Kidney (tissue), 14 donors: ENCODE measurements around the gene MREG. TPM values are rescaled to one million over a fixed set of nuclear protein-coding genes. Genes with fewer than 3 reads are reported as not detected.

ENCODE experiments used
- DNase-seq, 5 donors: peaks; one replicate each; pipeline ENCODE4 v3.0.0-alpha.2; 2013 to 2020
- FAIRE-seq: peaks from 2 replicates; lab custom pipeline; 2012; peaks lifted over from hg19 to GRCh38; lab: Jason Lieb, UNC
- H3K27ac ChIP-seq, 2 donors: one replicate each; pipeline ENCODE4 v1.7.0; 2013; ENCODE audit warnings: low read depth in 2 of 2, low read length in 2 of 2, inconsistent platforms in 1 of 2
- H3K27me3 ChIP-seq: one replicate; pipeline ENCODE4 v1.7.1; 2013; ENCODE audit warnings: low read length, inconsistent platforms; ENCODE audit not compliant: control insufficient read depth, insufficient read depth
- H3K36me3 ChIP-seq, 3 donors: one replicate each; pipeline versions ENCODE4 v1.7.0 to v1.7.1; 2013; ENCODE audit warnings: low read length in 3 of 3, control low read depth in 1 of 3, inconsistent platforms in 1 of 3; ENCODE audit not compliant: insufficient read depth in 3 of 3, control insufficient read depth in 2 of 3
- H3K4me1 ChIP-seq, 3 donors: one replicate each; pipeline versions ENCODE4 v1.7.0 to v1.7.1; 2013; ENCODE audit warnings: low read length in 3 of 3, inconsistent platforms in 1 of 3, low read depth in 1 of 3; ENCODE audit not compliant: control insufficient read depth in 2 of 3, insufficient read depth in 2 of 3
- H3K4me3 ChIP-seq, 3 donors: one replicate each; pipeline versions ENCODE4 v1.7.0 to v1.8.1; 2013; ENCODE audit warnings: low read length in 3 of 3, control low read depth in 1 of 3, inconsistent platforms in 1 of 3
- H3K9ac ChIP-seq, 3 donors: one replicate each; pipeline versions ENCODE4 v1.7.0 to v1.7.1; 2013; ENCODE audit warnings: low read length in 3 of 3, control low read depth in 1 of 3, inconsistent platforms in 1 of 3
- H3K9me3 ChIP-seq, 3 donors: one replicate each; pipeline versions ENCODE4 v1.7.0 to v1.7.1; 2013; ENCODE audit warnings: low read length in 3 of 3, control low read depth in 1 of 3, inconsistent platforms in 1 of 3; ENCODE audit not compliant: control insufficient read depth in 2 of 3, insufficient read depth in 1 of 3
- intact Hi-C: fragments of 100-400 bp; cut with DNase I; formaldehyde crosslinking; loops from one replicate; pipeline ENCODE4 v1.11.1; 2022
- polyA plus RNA-seq: library from polyadenylated mRNA; stranded (reverse); fragments of 350-450 nt; fragmentation: Illumina TruSeq; extraction: RNeasy Lipid Tissue Mini Kit (QIAGEN cat#74804); gene quantifications from one replicate; pipeline ENCODE4 v1.2.3, GENCODE V29; 2014; ENCODE audit warnings: low read depth, low replicate concordance; ENCODE audit not compliant: insufficient read depth
- total RNA-seq: library from RNA; stranded (reverse); fragmentation: NEBNext Ultra II Directional; extraction: Animal tissue kit (Norgen Biotek cat#: 25700); gene quantifications from one replicate; pipeline ENCODE4 v1.2.1, GENCODE V29; 2021
- TF ChIP-seq, protein P1 (sequence below): IDR thresholded peaks from 3 replicates; pipeline ENCODE4 v1.5.1; 2012; ENCODE audit warnings: mild to moderate bottlenecking, moderate library complexity, borderline replicate concordance; ENCODE audit not compliant: insufficient read depth; ENCODE audit errors: extremely low read depth
- donor health status: control.
- donor health status: control.
- donor health status: control.
- donor health status: control.
- donor health status: control.
- donor health status: DM: yes; HTN: yes; CAD: no.
- donor health status: Normal renal cell carcinoma (clear cell type).

MREG gene
- total and polyA plus RNA-seq, 2 donors from 2014 or later, result 3.6 to 16.7 TPM

DNA sequence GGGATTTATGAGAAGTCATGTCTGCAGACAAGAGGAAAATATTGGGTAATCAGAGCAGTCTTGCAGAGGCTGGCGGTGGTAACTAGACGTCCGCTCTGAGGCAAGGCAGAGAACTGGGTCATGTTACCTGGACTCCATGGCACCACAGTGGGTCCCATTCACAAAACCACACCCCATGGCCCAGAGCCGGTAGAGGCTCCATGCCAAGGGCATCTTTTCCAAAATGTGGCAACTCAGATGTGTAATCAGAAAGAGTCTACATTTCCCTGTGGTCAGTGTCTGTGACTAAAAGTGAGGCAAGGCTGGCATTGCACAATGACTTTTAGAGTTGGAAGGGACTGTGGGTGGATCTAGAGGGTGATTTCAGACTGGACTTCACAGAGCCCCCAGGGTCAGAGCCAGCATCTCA is 113.1 kb downstream of the MREG start:
- DNase-seq, result no peak
- no peak for FAIRE-seq
- Histone ChIP-seq H3K4me3 (no peak overlapping the region), H3K4me1 (no peaks in the 10 kb centered on the region), H3K27me3 (no peaks in the 10 kb centered on the region), H3K9me3 (no peaks in the 10 kb centered on the region), H3K27ac (no peak overlapping the region), H3K36me3 (no peaks in the 10 kb centered on the region), H3K9ac (no peak overlapping the region)
- intact Hi-C loops, result no loop called here
- TF ChIP-seq, protein P1, sequence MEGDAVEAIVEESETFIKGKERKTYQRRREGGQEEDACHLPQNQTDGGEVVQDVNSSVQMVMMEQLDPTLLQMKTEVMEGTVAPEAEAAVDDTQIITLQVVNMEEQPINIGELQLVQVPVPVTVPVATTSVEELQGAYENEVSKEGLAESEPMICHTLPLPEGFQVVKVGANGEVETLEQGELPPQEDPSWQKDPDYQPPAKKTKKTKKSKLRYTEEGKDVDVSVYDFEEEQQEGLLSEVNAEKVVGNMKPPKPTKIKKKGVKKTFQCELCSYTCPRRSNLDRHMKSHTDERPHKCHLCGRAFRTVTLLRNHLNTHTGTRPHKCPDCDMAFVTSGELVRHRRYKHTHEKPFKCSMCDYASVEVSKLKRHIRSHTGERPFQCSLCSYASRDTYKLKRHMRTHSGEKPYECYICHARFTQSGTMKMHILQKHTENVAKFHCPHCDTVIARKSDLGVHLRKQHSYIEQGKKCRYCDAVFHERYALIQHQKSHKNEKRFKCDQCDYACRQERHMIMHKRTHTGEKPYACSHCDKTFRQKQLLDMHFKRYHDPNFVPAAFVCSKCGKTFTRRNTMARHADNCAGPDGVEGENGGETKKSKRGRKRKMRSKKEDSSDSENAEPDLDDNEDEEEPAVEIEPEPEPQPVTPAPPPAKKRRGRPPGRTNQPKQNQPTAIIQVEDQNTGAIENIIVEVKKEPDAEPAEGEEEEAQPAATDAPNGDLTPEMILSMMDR, result no peak

DNA sequence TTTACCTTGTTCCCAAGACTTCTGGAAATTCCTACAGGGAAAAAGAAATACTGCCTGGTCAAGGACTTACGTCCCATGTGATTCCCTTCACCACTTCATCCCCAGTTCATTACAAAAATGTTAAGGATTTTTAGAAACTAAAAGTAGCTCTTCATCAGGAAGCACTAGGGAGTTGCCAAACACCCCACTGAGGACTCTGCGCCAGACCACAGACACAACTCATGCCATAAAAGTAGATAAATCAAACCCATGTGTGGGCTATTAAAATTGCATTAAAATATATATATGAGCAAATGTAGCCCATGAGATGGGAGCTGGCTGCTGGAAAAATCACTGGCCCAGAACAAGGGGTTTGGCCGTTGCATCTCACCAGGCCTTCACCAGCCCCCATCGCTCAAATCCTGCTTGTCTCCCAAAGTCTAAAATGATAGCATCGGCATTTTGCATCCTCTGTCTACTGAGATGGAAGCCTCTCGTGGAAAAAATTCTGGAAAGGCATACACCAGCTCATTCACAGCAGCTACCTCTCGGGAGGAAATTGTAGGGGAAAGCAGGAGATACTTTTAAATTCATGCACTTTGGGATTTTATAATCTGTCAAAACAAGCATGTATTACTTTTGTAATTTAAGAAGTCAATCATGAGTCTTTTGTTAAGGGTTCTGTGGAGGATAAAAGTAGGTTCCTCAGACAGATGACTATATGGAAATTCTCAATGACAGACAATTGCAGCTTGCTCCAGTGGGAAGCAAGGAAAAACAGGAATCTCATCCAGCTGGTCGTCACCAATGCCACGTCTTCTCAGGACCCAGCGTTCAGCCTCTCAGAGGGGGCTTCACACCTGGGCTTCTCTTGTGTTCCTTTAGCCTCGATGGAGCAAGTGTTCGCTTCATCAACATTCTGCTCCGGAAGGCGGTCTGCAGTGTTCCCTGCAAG is 113.9 kb downstream of the MREG start:
- H3K36me3 ChIP-seq, result no peaks in the 10 kb centered on the region
- H3K27me3 ChIP-seq, result no peaks in the 10 kb centered on the region
- TF ChIP-seq, protein P1, result no peak
- H3K4me1 ChIP-seq, result no peaks in the 10 kb centered on the region
- FAIRE-seq, result no peak
- intact Hi-C loops, result no loop called here
- H3K27ac ChIP-seq, result no peak overlapping the region
- H3K9ac ChIP-seq, result no peak overlapping the region
- H3K9me3 ChIP-seq, result no peaks in the 10 kb centered on the region
- DNase-seq, result no peak
- H3K4me3 ChIP-seq, result no peak overlapping the region

- no peak overlapping the region for H3K27ac ChIP-seq
- no peak overlapping the region for H3K9ac ChIP-seq
- H3K4me3 ChIP-seq, result no peak overlapping the region
- intact Hi-C loops, result no loop called here
- DNase-seq (no peak), FAIRE-seq (no peak)
- no peaks in the 10 kb centered on the region for H3K27me3 ChIP-seq
- TF ChIP-seq, protein P1, result no peak
- no peaks in the 10 kb centered on the region for H3K9me3 ChIP-seq
- H3K4me1 ChIP-seq, result no peaks in the 10 kb centered on the region
- no peaks in the 10 kb centered on the region for H3K36me3 ChIP-seq
Measured at GRCh38 chr2:215898363-215898762, 115.0 kb downstream of the MREG start.
